ENCODE measurements around the gene PRRT1B.
"Not testable (repeated sequence)": the region's sequence is repeated elsewhere in the genome, so short reads cannot be mapped to it uniquely, and the experiment has no call there.

PRRT1B gene

DNA sequence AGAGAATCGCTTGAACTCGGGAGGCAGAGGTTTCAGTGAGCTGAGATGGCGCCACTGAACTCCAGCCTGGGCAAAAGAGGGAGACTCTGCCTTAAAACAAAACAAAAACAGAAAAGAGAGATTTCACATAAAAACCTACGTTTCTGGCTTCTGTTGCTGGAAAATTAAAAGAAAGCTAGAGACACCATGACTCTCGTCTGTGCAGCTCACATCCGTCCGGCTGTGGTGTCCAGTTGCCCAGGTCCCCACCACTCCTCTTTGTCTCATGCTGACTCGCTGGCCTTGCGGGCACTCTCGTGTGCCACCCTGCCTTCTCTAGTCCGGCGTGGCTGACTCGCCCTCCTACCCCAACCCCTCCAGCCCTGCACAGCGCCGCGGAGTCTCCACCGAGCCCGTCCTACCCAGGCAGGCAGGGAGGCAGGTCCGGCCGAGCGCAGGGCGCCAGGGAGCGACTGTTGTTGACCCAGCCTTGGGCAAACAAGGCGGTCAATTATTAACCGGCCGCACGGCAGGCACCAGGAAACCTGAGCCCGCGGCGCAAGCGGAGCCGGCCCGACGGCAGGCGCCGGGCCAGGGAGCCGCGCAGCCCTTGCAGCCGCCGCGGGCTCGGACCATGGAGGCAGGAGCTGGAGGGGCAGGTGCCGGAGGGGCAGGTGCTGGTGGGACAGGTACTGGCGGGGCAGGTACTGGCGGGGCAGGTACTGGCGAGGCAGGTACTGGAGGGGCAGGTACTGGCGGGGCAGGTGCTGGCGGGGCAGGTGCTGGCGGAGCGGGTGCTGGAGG is at the start of gene PRRT1B:
Gene PRRT1B, plus strand, starts transcription at position 521 of the 783 bp plus-strand sequence. Its CDS starts 93 bp downstream, at position 614.
- DNase-seq (ENCODE audit: low read depth) = no peak

DNA sequence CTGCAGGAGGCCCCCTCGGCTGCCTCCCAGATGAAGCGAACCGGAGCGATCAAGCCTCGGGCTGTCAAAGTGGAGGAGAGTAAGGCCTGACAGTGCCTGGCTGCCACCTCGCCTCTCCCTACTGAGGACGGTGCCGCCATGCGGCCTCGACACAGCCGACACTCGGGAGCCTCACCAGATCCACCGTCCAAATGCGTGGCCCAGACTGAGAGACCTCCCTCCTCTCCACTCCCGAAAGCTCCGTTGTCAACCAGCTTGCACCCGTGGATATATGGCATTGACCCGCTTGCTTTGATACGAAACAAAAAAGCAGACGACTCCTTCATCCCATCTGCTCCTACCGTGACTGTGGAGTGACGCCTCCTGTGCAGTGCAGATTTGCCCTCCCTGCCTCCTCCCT is 49.5 kb upstream of the PRRT1B start:
- no peak for DNase-seq (ENCODE audit: low read depth)

DNA sequence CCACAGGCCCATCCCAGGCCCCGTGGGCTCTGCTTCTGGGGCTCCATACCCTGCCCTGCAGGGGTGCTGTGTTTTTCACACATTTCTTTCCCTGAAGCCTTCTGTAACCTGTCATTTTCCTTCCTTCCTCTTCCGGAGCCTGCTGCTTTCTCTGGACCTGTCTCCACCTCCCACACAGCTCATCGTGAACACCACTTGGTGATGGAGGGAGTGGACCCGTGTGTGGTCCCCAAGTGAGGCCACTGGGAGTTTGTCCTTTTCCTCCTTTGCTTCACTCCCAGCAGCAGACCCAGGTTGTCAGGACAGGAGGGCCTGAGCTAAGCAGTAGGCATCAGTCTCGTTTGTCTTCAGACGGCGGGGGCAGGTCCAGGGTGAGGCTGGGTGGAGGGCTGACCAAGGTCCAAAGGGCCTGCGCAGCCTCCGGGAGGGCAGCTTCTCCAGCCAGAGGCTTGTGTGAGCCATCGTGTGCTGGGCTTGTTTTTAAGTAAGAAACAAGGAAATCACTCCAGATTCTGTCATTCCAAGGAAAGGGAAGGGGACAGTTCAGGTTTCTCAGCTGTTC is 48.4 kb upstream of the PRRT1B start:
- DNase-seq (ENCODE audit: low read depth) = no peak

DNA sequence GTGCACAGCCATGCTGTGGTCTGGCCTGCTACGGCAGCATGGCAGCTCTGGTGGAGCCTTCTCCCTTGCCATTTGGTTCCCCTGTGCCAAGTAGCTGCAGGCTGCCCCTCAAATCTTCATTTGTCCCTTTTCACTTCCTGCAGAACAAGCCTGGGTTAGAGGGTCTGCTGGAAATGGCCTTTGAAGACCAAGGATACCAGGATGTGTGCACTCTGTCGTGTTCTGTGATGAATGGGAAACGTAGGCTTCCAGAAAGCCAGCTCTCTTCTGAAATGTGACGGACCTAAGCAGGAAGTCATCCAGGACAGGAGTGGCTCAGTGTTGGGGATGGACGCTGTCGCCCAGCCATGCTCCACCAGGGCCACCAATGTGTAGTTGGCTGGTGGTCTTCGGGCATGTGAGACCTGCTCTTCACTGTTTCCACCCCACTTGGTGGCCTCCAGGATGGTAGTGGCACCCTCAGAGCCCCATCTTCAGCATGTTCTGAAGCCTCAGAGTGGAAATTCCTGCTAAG is 46.0 kb upstream of the PRRT1B start:
- no peak for DNase-seq (ENCODE audit: low read depth)

- DNase-seq (ENCODE audit: low read depth) = peak; percentile 11
These were observed 44.9 kb upstream of the PRRT1B start for GRCh38 chr9:131500377-131500776.

GRCh38 chr9:131500939-131501541 is 44.3 kb upstream of the PRRT1B start:
- DNase-seq (ENCODE audit: low read depth) = peak; percentile 25

GRCh38 chr9:131502781-131503625 is 42.3 kb upstream of the PRRT1B start, which contains the start of gene POMT1:
Gene POMT1 (plus strand): TSS chr9:131502918. CDS start chr9:131504219, 1,301 bp downstream.
- peak; percentile 66 for DNase-seq (ENCODE audit: low read depth)

DNA sequence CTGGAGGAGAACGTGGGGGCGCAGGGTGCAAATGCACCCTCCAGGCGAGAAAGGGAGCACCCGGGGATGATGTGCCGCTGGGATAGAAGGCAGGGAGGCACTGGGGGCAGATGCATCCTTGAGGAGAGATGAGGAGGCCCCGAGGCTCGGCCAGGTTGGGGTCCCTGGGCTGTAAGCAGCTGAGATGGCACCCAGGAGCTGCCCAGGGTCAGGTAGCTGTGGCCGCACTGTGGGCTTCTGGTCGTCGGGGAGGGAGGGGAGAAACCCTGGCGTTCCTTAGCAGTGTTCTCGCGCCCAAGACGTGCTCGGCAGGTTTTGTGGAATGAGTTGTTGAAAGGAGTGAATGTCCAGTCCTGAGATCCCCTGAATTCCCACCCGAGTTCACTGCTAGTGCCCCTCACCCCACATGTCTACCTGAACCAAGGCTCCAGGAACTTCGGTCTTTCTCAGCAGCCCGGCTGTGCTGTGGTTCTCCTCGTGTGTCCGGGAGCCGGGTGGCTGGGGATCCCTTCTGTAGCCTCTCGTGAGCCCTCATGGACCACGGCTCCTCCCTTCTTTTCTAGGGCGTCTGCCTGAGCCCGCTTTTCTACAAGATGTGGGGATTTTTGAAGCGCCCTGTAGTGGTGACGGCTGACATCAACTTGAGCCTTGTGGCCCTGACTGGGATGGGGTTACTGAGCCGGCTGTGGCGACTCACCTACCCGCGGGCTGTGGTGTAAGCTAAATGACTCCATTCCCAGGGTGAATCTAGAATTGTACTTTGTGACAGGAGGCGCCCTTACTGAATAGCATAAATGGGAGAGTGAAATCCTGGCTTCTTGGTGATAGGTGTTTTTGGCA is 41.5 kb upstream of the PRRT1B start:
- DNase-seq (ENCODE audit: low read depth) = no peak

DNA sequence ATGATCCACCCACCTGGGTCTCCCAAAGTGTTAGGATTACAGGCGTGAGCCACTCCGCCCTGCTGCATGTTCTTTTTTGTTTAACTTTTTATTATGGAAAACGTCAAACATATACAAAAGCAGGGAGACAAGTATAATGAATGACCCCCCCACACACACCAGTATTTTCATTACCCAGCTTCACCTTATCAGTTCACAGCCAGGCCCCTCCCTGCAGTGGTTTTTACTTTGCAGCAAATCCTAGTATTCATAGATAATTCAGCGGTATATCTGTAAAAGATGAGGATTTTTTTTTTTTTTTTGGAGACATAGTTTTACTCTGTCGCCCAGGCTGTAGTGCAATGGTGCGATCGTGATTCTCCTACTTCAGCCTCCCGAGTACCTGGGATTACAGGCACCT is 40.3 kb upstream of the PRRT1B start:
- DNase-seq (ENCODE audit: low read depth) = no peak

DNA sequence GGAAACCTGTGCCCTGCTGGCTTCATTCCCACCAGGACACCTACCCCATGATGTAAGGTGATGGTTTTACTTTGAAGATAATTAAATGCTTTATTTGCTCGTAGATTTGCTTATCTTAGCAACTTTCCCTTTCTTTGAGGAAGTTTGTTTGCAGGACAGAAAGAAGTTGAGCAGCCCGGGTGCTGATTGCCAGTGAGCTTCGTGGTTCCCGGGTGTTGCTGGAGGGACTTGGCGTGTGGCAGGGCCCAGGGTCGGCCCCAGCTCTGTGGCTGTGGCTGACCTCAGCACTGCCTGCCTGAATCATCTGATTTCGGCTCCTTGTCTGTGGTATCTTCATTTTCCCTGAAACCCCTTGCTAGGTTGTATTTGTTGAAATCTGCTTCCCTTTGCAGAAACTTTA is 33.9 kb upstream of the PRRT1B start:
- DNase-seq (ENCODE audit: low read depth) = no peak

DNA sequence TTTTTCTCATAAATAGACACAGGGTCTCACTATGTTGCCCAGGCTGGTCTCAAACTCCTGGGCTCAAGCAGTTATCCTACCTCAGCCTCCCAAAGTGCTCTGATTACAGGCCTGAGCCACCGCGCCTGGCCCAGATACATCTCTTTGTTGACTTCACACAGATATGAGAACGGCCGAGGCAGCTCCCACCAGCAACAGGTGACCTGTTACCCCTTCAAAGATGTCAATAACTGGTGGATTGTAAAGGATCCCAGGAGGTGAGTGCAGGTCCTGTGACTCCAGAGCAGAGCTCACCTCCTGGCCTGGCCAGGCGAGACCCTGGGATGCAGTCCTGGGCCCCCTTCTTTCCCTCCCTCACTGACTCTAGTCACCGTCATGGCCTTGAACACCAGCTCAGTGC is 33.4 kb upstream of the PRRT1B start:
- DNase-seq (ENCODE audit: low read depth) = no peak

GRCh38 chr9:131513177-131513576 is 32.1 kb upstream of the PRRT1B start:
- no peak for DNase-seq (ENCODE audit: low read depth)

DNA sequence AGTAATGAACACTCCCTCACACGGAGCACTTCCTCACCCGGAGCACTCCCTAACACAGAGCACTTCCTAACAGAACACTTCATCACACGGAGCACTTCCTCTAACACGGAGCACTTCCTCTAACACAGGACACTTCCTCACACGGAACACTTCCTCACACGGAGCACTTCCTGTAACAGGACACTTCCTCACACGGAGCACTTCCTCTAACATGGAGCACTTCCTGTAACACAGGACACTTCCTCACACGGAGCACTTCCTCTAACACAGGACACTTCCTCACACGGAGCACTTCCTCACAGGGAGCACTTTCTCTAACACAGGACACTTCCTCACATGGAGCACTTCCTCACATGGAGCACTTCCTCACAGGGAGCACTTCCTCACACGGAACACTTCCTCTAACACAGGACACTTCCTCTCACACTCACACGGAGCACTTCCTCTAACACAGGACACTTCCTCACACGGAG is 29.7 kb upstream of the PRRT1B start:
- not testable (repeated sequence) for DNase-seq (ENCODE audit: low read depth)

GRCh38 chr9:131516100-131516499 is 29.2 kb upstream of the PRRT1B start:
- no peak for DNase-seq (ENCODE audit: low read depth)

DNA sequence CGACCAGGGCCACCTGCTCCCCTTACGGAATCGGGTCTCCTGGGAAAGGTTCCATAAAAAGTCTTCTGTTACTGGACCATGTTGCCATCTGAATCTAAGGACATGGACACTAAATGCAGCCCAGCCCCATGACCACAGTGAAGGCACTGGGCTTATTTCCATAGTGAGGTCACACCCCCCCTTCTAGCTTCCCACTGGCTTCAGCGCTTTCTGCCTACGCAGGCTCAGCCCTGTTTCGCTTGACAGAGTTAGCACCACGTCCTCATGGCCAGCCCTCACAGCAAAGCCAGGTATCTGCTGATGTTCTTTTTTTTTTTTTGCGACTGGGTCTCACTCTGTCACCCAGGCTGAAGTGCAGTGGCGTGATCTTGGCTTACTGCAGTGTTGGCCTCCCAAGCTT is 28.4 kb upstream of the PRRT1B start:
- no peak for DNase-seq (ENCODE audit: low read depth)

DNA sequence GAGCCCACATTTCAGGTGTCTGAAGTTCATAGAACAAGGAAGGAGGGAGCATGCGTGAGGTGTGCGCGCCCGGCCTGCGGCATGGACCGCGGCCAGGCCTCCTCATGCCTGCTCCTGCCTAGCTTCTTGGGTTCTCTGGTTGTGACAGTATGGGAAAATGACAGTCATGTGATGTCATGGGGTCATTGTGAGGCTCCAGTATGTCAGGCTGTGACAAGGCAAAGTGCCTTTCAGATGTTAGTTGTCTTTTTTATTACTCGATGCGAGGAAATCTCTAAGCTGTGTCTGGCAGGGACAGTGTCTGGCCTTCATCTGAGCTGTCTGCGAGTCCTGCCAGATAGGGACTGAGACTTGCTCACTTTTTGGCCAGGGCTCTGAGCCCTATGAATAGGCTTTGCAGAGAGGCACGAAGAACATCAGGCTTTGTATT is 27.5 kb upstream of the PRRT1B start:
- DNase-seq (ENCODE audit: low read depth) = no peak

DNA sequence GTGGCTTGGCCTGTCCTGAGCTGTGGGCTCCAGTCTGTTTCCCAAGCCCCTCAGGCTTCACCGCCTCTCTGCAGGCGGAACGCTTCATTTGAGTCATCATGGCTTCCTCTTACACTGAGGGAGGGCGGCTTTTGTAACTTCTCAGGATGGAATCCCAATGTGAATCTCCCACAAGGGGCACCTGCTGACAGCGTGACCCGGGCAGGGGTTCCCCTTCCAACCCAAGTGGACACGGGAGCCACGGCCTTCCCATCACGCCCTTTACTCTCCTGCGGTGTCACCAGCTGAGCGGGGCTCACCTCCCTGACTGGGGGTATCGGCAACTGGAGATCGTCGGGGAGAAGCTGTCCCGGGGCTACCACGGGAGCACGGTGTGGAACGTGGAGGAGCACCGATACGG is 26.8 kb upstream of the PRRT1B start:
- no peak for DNase-seq (ENCODE audit: low read depth)

- DNase-seq (ENCODE audit: low read depth) = no peak
These were observed 24.8 kb upstream of the PRRT1B start for GRCh38 chr9:131520503-131520902.

GRCh38 chr9:131521203-131521602 is 24.1 kb upstream of the PRRT1B start:
- DNase-seq (ENCODE audit: low read depth) = no peak

GRCh38 chr9:131521822-131522221 is 23.5 kb upstream of the PRRT1B start:
- DNase-seq (ENCODE audit: low read depth) = no peak

All from stimulated activated CD8-positive, alpha-beta memory T cell treated with anti-CD3 and anti-CD28 coated beads, Interleukin-15, amount 100 ng/mL, for 1 hour (primary cell).